PFSK-1 (cell line): ENCODE results near the gene FAM124A.

Experiments used
- FOXP2 ChIP-seq: optimal IDR thresholded peaks from 2 replicates; pipeline ENCODE3; 2011; ENCODE audit warnings: borderline replicate concordance, control low read depth, inconsistent platforms; ENCODE audit not compliant: insufficient read depth; ENCODE audit errors: extremely low read length, extremely low read depth
- POLR2AphosphoS5 ChIP-seq: IDR thresholded peaks from 2 replicates; pipeline ENCODE4 v1.6.1; 2012; ENCODE audit warnings: low read depth, mild to moderate bottlenecking, control low read depth, low read length, moderate library complexity
- REST ChIP-seq, 2 experiments: IDR thresholded peaks; 2 replicates each; pipeline versions ENCODE4 v1.6.1 to v1.8.0; 2011 to 2012; ENCODE audit warnings: low read depth in 2 of 2, low read length in 2 of 2, control low read depth in 1 of 2, inconsistent platforms in 1 of 2, mild to moderate bottlenecking in 1 of 2, moderate library complexity in 1 of 2; ENCODE audit not compliant: insufficient read depth in 1 of 2
- SIN3A ChIP-seq: IDR thresholded peaks from 2 replicates; pipeline ENCODE4 v1.6.1; 2012; ENCODE audit warnings: mild to moderate bottlenecking, low read length, moderate library complexity, borderline replicate concordance; ENCODE audit not compliant: insufficient read depth
- TAF1 ChIP-seq: IDR thresholded peaks from 2 replicates; pipeline ENCODE4 v1.6.1; 2012; ENCODE audit warnings: low read length, control low read depth, borderline replicate concordance; ENCODE audit not compliant: insufficient read depth

Gene FAM124A

GRCh38 chr13:51308781-51309180 is 86.6 kb downstream of the FAM124A start:
- TF ChIP-seq FOXP2 = no peak
- no peak for TF ChIP-seq SIN3A
- TF ChIP-seq TAF1 = no peak
- TF ChIP-seq REST (IDR thresholded peaks at IDR 0.05; ENCODE audit: insufficient read depth in 1 of 2, low read depth in 2 of 2, low read length in 2 of 2) = no peak
- TF ChIP-seq POLR2AphosphoS5 = no peak

- TF ChIP-seq REST (IDR thresholded peaks at IDR 0.05; ENCODE audit: insufficient read depth in 1 of 2, low read depth in 2 of 2, low read length in 2 of 2) = no peak
- TF ChIP-seq POLR2AphosphoS5 = no peak
- no peak for TF ChIP-seq FOXP2
- no peak for TF ChIP-seq TAF1
- TF ChIP-seq SIN3A = no peak
Observed at GRCh38 chr13:51311231-51311630, 89.0 kb downstream of the FAM124A start.

- TF ChIP-seq TAF1 = no peak
- no peak for TF ChIP-seq REST (IDR thresholded peaks at IDR 0.05; ENCODE audit: insufficient read depth in 1 of 2, low read depth in 2 of 2, low read length in 2 of 2)
- no peak for TF ChIP-seq FOXP2
- no peak for TF ChIP-seq POLR2AphosphoS5
- no peak for TF ChIP-seq SIN3A
Observed at GRCh38 chr13:51311957-51312520, 89.8 kb downstream of the FAM124A start.

- TF ChIP-seq REST (IDR thresholded peaks at IDR 0.05; ENCODE audit: insufficient read depth in 1 of 2, low read depth in 2 of 2, low read length in 2 of 2) (no peak), FOXP2 (no peak), TAF1 (no peak), SIN3A (no peak), POLR2AphosphoS5 (no peak)
Observed at GRCh38 chr13:51313619-51314018, 91.4 kb downstream of the FAM124A start.
